Measurements from ENCODE around the gene LIFR.
"Not testable (repeated sequence)": the region's sequence is repeated elsewhere in the genome, so short reads cannot be mapped to it uniquely, and the experiment has no call there.

The LIFR gene, protein sequence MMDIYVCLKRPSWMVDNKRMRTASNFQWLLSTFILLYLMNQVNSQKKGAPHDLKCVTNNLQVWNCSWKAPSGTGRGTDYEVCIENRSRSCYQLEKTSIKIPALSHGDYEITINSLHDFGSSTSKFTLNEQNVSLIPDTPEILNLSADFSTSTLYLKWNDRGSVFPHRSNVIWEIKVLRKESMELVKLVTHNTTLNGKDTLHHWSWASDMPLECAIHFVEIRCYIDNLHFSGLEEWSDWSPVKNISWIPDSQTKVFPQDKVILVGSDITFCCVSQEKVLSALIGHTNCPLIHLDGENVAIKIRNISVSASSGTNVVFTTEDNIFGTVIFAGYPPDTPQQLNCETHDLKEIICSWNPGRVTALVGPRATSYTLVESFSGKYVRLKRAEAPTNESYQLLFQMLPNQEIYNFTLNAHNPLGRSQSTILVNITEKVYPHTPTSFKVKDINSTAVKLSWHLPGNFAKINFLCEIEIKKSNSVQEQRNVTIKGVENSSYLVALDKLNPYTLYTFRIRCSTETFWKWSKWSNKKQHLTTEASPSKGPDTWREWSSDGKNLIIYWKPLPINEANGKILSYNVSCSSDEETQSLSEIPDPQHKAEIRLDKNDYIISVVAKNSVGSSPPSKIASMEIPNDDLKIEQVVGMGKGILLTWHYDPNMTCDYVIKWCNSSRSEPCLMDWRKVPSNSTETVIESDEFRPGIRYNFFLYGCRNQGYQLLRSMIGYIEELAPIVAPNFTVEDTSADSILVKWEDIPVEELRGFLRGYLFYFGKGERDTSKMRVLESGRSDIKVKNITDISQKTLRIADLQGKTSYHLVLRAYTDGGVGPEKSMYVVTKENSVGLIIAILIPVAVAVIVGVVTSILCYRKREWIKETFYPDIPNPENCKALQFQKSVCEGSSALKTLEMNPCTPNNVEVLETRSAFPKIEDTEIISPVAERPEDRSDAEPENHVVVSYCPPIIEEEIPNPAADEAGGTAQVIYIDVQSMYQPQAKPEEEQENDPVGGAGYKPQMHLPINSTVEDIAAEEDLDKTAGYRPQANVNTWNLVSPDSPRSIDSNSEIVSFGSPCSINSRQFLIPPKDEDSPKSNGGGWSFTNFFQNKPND

DNA sequence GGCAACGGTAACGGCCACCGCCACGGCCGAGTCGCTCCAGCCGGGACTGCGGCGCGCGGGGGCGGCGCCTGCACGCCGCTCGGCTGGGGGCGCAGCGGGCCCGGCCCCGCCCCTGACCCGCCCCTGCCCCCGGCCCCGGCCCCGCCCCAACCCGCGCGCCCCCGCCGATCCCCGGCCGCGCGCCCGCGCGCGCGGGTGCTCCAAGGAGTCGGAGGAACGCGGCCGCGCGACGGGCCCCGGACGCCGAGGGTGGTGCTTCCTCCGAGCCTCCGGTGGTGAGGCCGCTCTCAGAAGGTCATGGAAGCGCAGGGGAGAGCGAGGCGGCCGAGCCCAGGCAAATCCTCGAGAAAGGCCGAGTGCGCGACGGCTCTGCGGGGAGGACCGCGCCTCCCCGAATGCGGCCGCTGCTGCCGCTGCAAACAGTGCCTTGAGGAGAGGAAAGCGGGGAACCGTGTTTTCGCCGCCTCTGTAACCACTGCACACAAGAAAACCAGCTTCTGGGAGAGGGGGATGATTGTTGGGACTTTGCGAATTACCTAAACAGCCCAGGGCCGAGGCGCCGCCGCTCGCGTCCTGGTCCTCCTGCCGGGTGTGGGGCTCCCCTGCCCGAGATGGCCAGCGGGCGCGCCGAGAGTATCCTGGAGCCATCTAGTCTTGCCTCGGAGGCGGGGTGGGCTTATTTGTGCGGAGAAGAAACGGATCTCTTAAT, at the start of gene LIFR:
TSS of gene LIFR (minus strand) at position 48 of the 709 bp plus-strand sequence. CDS start 25,999 bp downstream, outside the sequence.
- peak; percentile 62 for DNase-seq (ENCODE audit: low read depth)

DNA sequence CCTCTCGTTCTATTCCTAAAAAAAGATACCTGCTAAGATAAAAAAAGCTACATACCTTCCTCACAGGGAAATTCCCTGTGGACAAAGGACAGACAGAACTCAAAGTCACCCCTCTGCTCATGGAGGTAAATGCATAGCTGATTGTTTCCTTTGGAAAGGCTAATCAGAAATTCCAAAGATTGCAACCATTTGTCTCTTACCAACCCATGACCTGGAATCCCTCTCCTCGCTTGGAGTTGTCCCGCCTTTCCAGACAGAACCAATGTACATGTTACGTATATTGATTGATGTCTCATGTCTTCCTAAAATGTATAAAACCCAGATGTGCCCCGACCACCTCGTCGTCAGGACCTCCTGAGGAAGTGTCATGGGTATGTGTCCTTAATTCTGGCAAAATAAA, 49.2 kb upstream of the LIFR start:
- no peak for DNase-seq (ENCODE audit: low read depth)

DNA sequence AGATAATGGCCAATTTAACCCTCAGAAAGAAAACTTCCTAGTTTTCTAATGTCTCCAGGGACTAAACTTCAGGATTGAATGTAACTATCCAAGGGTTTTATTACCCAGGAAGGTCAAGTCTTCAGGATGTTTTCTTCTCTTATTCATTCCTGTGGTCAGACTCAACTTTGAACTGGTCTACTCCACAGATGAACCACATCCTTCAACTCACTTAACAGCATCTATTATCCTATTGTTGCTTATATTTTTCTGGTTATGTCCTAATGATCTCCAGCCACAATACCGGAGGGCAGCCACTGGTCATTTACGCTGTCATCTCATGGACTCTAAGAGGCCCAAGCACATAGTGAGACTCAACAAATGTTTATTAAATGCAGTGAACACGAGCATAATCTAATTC, 47.2 kb upstream of the LIFR start:
- no peak for DNase-seq (ENCODE audit: low read depth)

DNA sequence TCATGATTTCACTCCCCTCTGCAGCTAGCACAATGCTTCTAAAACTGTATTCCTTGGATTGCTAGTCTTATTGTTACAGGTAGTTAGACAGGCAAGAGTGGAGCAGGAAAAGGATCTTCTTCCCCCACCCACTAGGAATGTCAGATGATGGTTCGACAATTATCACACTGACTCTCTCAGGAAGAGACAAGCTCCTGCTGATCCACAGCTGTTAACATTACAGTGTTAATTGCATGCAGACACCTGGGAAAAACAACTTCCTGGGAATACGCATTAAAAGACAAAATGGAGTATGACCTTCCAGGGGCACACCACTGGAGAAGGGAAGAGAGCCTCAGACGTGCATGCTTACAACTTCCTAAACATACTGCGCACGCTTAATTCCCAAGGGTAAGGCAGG, 46.2 kb upstream of the LIFR start:
- no peak for DNase-seq (ENCODE audit: low read depth)

DNA sequence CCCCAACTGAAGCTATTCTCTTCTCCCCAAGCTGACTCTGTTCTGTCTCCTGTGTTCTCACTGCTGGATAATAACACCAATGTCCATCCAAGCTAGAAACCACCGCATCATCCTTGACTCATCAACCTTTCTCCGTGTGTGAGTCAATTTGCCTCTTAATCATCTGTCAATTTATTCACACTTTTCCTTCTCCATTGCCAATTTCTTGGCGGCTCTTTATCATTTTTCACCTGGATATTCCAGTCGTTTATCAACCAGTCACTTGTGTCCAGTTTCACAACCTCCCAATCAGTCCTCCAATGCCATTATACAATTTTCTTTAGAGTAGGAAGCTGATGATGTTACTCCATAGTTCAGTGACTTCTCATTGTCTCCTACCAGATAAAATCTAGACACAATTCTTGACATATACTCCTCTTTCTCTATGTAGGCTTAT, 45.4 kb upstream of the LIFR start:
- DNase-seq (ENCODE audit: low read depth) = no peak

DNA sequence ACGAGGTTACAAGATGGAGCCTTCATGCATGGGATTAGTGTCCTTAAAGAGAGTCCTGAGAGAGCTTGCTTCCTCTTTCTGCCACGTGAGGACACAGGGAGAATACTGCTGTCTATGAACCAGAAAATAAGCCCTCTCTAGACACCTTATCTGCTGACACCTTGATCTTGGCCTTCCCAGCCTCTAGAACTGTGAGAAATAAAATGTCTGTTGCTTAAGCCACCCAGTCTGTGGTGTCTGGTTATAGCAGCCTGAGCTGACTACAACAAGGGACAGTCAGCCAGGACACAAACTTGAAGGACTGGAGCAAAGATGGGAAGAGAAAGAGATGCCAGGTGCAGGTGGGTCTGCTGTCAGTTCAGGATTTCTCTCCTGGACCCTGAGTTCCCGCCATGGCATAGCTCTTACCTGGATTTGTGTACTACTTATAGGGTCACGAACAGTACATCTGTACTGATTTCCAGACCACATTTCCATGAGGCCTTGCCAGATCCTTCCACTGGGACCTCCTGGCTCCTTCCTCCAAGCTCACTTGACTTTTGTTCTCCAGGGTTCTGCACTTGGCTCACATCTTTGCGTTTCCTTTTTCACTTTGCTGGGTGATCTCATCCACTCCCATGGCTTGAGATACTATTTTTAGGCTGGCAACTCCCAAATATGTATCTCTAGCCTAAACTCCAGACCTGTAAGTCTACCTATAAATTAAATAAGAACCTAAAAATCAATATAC, 44.9 kb upstream of the LIFR start:
- no peak for DNase-seq (ENCODE audit: low read depth)

DNA sequence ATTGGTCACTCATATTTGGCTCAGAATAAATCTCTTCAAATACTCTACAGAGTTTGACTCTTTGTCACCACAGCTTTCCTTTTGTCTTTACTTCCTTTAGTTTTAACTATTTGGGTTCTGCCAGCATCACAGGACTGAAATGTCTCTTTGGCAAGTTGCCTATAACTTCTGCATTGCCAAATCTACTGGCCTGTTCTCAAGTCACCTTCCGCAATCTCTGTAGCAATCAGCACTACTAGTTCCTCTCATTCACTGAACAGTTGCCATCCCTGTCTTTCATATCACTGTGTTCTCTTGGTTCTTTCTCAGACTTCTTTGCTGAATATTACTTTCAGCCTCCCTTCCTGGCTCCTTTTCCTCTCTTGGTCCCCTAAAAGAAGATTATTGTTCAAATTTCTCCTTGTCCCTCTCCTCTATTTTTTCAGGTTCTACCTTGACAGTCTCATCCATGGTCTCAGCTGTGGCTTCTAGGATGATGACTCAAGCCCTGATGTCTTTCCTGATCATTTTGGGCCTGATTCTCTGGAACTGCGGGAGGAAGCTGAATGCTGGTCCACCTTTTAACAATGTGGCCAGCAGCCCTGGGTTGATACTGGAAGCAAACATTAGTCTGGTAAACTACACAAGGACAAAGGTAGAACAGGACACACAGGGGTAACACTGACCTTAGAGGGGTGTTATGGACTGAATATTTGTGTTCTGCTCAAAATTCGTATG, 44.0 kb upstream of the LIFR start:
- DNase-seq (ENCODE audit: low read depth) = no peak

DNA sequence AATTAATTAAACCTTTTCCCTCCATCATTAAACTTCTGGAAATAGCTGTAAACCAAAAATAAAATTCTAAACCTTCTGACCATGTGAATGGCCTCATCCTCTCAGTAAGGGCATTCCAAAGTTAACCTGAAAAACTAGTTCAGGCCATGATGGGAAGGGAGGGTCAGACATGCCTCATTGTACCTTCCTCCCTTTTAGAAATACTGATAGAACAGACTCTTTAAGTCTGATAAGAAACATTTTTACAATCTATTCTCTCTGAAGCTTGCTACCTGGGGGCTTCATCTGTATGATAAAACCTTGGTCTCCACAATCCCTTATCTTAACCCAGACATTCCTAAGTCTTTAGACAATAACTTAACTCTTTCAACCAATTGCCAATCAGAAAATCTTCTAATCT, 43.3 kb upstream of the LIFR start:
- DNase-seq (ENCODE audit: low read depth) = not testable (repeated sequence)

DNA sequence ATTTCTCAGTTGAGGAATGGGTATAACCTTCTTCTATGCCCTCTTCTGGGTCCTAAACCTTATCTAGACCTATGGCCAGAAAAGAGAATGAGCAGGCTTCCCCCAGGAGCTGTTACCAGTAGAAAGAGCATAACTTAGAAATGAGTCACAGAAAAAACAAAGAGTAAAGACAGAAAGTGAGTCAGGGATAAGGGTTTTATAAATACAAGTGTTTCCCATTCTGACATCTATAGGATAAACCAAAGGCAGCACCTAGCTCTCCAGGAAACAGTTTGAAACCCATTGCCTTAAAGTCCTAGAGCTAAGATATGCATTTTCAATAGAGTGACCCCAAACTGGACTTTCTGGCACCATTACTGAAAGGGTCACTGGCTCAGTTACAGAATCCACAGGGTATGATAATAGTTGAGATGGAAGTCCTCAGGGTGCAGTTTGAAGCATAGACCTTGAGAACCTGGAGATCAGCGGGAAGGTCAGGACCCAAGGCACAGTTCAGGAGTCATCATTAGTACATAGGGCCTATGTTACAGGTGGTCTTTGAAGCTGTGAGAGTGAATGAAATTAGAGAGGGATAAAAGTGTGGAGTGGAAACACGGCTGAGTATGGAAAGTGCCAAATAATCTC, 42.7 kb upstream of the LIFR start:
- DNase-seq (ENCODE audit: low read depth) = no peak

DNA sequence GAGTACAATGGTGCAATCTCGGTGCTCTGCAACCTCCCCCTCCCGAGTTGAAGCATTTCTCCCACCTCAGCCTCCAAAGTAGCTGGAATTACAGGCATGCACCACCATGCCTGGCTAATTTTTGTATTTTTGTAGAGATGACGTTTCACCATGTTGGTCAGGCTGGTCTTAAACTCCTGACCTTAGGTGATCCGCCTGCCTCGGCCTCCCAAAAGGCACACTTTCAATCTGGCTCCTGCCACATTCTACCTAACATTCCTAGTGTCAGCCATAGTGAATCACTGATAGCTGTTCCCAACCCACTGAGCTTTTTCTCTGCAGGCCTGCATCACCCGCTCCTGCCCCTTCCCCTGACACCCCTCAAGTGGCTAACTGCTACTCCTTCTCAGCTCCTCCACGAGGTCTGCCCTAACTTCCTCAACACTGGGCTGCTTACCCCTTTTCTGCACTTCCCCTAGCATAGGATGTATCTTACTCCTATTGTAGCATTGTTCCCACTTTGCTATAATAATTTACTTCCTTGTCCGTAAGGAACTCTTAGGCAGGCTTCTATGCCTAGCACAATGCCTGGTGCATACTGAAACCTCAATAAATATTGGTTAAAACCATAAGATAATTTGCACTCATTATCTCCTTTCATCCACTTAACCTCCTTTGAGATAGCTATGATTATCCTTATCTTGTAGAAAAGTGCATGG, 42.0 kb upstream of the LIFR start:
- no peak for DNase-seq (ENCODE audit: low read depth)

DNA sequence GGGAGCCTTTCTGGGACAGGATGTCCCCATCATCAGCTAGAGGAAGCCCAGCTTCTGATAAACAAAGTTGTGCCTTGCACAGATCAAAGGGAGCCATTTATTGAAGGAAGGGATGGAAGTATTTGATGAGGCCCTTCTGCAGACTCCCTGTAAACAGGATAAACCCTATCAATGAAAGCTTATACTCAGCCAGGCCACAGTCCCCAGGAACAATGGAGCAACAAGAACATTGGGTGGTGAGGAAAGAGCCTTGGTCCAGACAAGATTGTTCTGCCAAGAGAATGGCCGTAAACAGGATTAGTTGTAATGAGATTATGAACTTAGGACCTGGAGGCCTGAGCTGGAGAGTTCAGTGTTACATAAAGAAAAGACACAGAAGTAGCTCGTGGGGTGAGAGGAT, 40.5 kb upstream of the LIFR start:
- no peak for DNase-seq (ENCODE audit: low read depth)

DNA sequence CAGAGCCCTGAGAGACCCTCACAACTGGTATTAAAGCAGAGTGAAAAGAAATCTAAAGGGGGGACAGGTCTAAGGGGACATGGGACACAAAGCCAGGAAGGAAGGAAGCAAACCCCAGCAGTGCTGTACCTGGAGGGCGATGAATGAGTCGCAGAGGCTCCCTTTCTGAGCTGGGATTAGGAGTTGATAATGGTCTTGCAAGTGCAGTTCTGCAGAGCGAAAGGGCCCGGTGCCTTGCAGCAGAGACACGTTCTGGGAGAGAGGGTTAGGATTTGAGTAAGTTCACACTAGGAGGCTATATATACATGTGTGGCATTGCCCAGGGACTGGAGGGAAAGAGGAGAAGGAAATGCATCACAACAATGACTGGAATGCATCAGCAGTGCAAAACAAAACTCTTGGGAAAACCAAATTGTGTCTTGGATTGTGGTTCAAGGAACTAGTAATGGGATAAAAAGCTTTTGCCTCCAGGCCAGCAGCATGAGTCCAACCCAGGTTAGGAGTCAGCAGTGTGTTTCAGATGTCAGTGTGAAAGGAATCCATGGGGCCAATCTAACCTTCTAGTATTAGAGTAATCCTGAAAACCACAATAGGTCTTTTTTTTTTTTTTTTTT, 38.8 kb upstream of the LIFR start:
- DNase-seq (ENCODE audit: low read depth) = peak; percentile 57

DNA sequence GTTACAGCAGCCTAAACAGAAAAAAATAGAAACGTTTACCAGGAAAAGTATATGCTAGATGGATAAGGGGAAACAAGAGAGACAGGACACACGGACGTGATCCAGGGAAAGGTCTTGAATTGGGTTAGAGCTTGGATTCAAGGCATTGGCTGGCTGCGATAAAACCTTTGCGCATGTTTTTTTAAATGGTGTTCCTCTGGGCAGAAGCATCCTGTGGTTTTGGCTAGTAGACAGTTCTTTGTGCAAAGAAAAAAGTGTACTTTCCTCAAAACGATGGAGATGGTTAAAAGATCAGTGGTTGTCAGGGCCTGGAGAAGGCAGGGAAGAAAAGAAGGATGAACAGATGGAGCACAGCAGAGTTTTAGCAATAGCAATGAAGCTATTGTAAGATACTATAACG, 37.5 kb upstream of the LIFR start:
- DNase-seq (ENCODE audit: low read depth) = no peak

DNA sequence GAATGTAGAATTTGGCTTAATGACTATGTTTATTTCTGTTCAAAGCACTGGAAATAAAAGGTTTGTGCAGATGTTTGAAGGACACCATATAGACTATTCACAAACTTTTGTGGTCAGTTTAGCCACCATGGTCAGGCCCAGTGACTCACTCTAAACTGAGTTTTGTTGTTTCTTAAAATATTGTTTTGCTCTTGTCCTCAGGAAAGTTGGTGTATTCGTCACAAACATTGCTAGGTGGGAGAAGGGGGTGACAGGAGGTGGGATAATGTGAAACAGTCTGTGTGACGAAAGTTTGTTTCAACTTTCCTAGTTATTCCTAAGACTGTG, 35.0 kb upstream of the LIFR start:
- DNase-seq (ENCODE audit: low read depth) = no peak

DNA sequence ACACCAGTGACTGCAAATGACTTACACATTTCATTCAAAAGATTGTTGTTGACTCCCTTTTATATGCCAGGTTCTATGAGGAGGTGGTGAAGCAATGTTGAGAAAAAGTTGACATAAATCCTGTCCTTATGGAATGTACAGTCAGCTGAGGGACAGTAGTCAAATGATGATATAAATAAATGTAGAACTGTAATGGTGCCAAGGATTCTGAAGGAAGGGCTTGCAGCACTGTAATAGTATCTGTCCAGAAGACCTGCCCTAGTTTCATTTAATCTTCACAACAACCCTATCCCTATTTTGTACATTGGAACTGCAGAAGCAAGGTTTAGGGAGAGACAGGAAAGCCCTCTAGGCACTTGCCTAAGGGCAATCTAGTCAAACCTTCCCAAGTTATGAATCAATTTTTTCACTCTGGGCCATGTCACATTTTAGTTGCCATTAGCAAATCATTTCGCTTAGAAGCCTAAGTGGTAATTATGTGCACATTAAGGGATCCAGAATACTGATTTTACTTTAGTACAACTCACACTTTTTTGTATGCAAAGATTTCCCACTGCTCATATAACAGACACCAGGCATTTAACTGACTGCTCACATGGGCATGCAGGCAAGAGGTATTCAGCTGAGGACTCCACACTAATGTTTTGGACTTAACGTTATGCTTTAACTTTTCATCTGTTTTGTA, 34.5 kb upstream of the LIFR start:
- no peak for DNase-seq (ENCODE audit: low read depth)

DNA sequence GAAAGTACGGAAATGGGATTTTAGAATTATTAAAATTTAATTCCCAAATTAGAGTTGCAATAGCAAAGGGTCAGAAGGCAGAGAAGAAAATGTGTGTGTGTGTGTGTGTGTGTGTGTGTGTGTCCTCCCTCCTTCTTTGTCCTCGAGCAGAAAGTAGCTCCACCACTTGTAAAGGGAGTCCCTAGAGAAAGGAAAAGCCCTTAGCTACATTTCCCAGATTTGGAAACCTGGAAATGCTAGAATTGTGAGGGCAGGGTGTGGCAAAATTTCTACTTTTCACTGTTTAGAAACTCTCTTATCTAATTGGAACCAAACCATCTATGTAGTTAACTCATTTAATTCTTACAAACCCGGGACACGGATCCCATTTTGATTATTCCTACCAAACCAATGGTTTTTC, 33.2 kb upstream of the LIFR start:
- DNase-seq (ENCODE audit: low read depth) = no peak

DNA sequence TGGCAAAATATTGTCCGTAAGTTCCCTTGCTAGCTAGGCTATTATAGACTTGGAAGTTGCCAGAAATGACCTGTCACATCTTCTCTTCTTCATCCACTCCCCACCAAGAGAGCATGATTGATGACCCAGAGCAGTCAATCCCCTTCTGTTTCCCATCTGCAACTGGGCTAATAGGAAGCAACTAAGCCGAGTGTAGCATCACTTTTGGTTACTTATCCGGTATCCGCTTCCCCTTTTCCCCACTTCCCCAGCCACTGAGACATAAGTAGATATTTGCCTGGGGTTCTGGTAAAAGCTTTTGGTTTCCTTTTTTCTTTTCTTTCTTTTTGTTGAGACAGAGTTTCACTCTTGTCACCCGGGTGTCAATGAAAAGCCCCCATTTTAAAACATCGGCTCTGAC, 29.4 kb upstream of the LIFR start:
- DNase-seq (ENCODE audit: low read depth) = no peak

DNA sequence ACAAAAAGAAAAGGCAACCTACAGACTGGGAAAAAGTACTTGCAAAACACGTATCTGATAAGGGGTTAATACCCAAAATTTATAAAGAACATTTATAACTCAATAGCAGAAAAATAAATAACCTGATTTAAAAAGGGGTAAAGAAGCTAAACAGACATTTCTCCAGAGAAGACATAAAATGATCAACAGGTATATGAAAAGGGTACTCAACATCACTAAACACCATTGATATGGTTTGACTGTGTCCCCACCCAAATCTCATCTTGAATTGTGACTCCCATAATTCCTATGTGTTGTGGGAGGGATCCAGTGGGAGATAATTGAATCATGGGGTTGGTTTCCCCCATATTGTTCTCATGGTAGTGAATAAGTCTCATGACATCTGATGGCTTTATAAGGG, 27.1 kb upstream of the LIFR start:
- no peak for DNase-seq (ENCODE audit: low read depth)

DNA sequence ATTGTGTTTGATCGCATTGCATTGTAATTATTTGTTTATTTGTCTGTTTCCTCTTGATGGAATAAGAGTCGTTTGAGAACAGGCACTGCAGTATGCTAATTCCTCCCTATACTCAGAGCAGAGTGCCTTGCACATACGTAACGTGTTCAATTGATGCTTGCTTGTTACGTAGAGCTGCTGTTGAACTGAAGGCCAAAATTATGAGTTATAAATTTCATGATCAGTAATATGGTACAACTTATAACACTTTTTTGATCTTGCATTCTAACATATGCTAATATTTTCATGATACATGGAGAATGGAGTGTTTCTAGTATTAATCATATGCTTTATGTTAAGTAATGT, 26.5 kb upstream of the LIFR start:
- no peak for DNase-seq (ENCODE audit: low read depth)
